H1 (cell line): ENCODE measurements around the gene TUBGCP3. TPM values are rescaled to one million over a fixed set of nuclear protein-coding genes. Genes with fewer than 3 reads are reported as not detected.

ENCODE experiments used
- CTCF ChIA-PET: fragments of 300-600 bp; sonication (Branson Sonifier 250); formaldehyde crosslinking; loops from one replicate; lab custom pipeline; 2021; ENCODE audit not compliant: partially characterized antibody; lab: Charles Lee
- POLR2A ChIA-PET: fragments of 300-600 bp; sonication (Branson Sonifier 250); formaldehyde crosslinking; loops from one replicate; lab custom pipeline; 2021; ENCODE audit warnings: inconsistent platforms; ENCODE audit not compliant: partially characterized antibody; lab: Charles Lee
- DNase-seq, 2 experiments: peaks; one replicate each; pipeline versions ENCODE4 v3.0.0 to v3.0.0-alpha.2; 2010 to 2022; ENCODE audit warnings: low spot score in 2 of 2, low read depth in 1 of 2, mixed read lengths in 1 of 2
- FAIRE-seq: peaks from 2 replicates; lab custom pipeline; 2011; peaks lifted over from hg19 to GRCh38; lab: Jason Lieb, UNC
- H2AFZ ChIP-seq: 2 replicates; pipeline ENCODE4 v1.8.1; 2012; ENCODE audit warnings: low read length, inconsistent platforms
- H2AK5ac ChIP-seq: 2 replicates; pipeline ENCODE4 v1.6.1; 2013; ENCODE audit warnings: low read depth, low read length
- H2BK120ac ChIP-seq: replicated peaks from 2 replicates; pipeline ENCODE3; 2013; ENCODE audit warnings: low read depth, low read length, inconsistent platforms
- H2BK12ac ChIP-seq: 2 replicates; pipeline ENCODE4 v1.6.1; 2013; ENCODE audit warnings: low read depth, low read length
- H2BK15ac ChIP-seq: 2 replicates; pipeline ENCODE4 v1.6.1; 2013; ENCODE audit warnings: low read length
- H2BK20ac ChIP-seq: 2 replicates; pipeline ENCODE4 v1.6.1; 2013; ENCODE audit warnings: low read length
- H2BK5ac ChIP-seq: 2 replicates; pipeline ENCODE4 v1.6.1; 2013; ENCODE audit warnings: low read depth, low read length
- H3K14ac ChIP-seq: 2 replicates; pipeline ENCODE4 v1.6.1; 2013; ENCODE audit warnings: inconsistent platforms; ENCODE audit not compliant: insufficient read length
- H3K18ac ChIP-seq: 2 replicates; pipeline ENCODE4 v1.6.1; 2013; ENCODE audit warnings: low read length; ENCODE audit errors: extremely low read depth
- H3K23ac ChIP-seq: 2 replicates; pipeline ENCODE4 v1.6.1; 2013; ENCODE audit warnings: inconsistent platforms; ENCODE audit not compliant: insufficient read length
- H3K23me2 ChIP-seq: 2 replicates; pipeline ENCODE4 v1.6.1; 2013; ENCODE audit warnings: low read depth, low read length
- H3K27ac ChIP-seq: 2 replicates; pipeline ENCODE4 v1.6.1; 2011; ENCODE audit warnings: low read depth, low read length, inconsistent platforms
- H3K27me3 ChIP-seq, 4 experiments: replicated peaks in 1 of 4; 1 replicate in 1 of 4; 2 replicates in 3 of 4; pipeline versions ENCODE4 v1.6.1 to v1.8.1; 2011 to 2013; ENCODE audit warnings: low read length in 3 of 4, mild to moderate bottlenecking in 3 of 4, inconsistent platforms in 2 of 4, mixed read lengths in 2 of 4, moderate library complexity in 1 of 4; ENCODE audit not compliant: control insufficient read depth in 3 of 4, insufficient read depth in 3 of 4; ENCODE audit errors: extremely low read depth in 1 of 4
- H3K36me3 ChIP-seq, 4 experiments: 2 replicates each; pipeline versions ENCODE4 v1.6.1 to v1.8.1; 2011 to 2013; ENCODE audit warnings: mild to moderate bottlenecking in 4 of 4, low read length in 3 of 4, moderate library complexity in 2 of 4, control low read depth in 1 of 4, inconsistent platforms in 1 of 4; ENCODE audit not compliant: insufficient read depth in 4 of 4, control insufficient read depth in 2 of 4
- H3K4ac ChIP-seq: replicated peaks from 2 replicates; pipeline ENCODE3; 2013; ENCODE audit warnings: low read length, low read depth, mixed read lengths, inconsistent platforms; ENCODE audit not compliant: insufficient read length
- H3K4me1 ChIP-seq, 4 experiments: replicated peaks in 1 of 4; 1 replicate in 1 of 4; 2 replicates in 3 of 4; pipeline versions ENCODE4 v1.6.1 to v1.8.1; 2011 to 2013; ENCODE audit warnings: low read length in 3 of 4, inconsistent platforms in 2 of 4, mixed read lengths in 1 of 4; ENCODE audit not compliant: insufficient read depth in 4 of 4, control insufficient read depth in 3 of 4
- H3K4me2 ChIP-seq, 2 experiments: 2 replicates each; pipeline versions ENCODE4 v1.6.1 to v1.8.1; 2011 to 2013; ENCODE audit warnings: low read depth in 2 of 2, low read length in 2 of 2, control low read depth in 1 of 2, inconsistent platforms in 1 of 2, mild to moderate bottlenecking in 1 of 2; ENCODE audit not compliant: insufficient read depth in 1 of 2
- H3K4me3 ChIP-seq, 4 experiments: fragments of 200-600, 300-600 bp in 1 of 4; sonication (generic), shearing (Covaris generic), sonication (Bioruptor Twin) in 1 of 4; 2 replicates each; pipeline versions ENCODE4 v1.5.1 to v1.8.1; 2011 to 2016; ENCODE audit warnings: low read length in 4 of 4, low read depth in 3 of 4, control low read depth in 2 of 4, inconsistent platforms in 2 of 4, mild to moderate bottlenecking in 2 of 4, mixed read lengths in 1 of 4, moderate library complexity in 1 of 4; ENCODE audit not compliant: insufficient read depth in 2 of 4; ENCODE audit errors: extremely low read depth in 1 of 4
- H3K56ac ChIP-seq: replicated peaks from 2 replicates; pipeline ENCODE3; 2013; ENCODE audit warnings: low read depth, mild to moderate bottlenecking, mixed read lengths, low read length, inconsistent platforms; ENCODE audit not compliant: insufficient read length
- H3K79me1 ChIP-seq: 2 replicates; pipeline ENCODE4 v1.6.1; 2013; ENCODE audit warnings: low read depth, low read length, control low read depth
- H3K79me2 ChIP-seq, 2 experiments: 2 replicates each; pipeline versions ENCODE4 v1.6.1 to v1.8.1; 2012 to 2013; ENCODE audit warnings: low read length in 2 of 2, mild to moderate bottlenecking in 2 of 2, inconsistent platforms in 1 of 2; ENCODE audit not compliant: insufficient read depth in 2 of 2, control insufficient read depth in 1 of 2
- H3K9ac ChIP-seq, 4 experiments: replicated peaks in 1 of 4; 1 replicate in 1 of 4; 2 replicates in 3 of 4; pipeline versions ENCODE4 v1.6.1 to v1.8.1; 2011 to 2013; ENCODE audit warnings: low read depth in 3 of 4, low read length in 3 of 4, control low read depth in 2 of 4, mild to moderate bottlenecking in 2 of 4, moderate library complexity in 2 of 4, inconsistent platforms in 1 of 4; ENCODE audit errors: extremely low read depth in 1 of 4
- H3K9me3 ChIP-seq, 2 experiments: 2 replicates each; pipeline versions ENCODE4 v1.6.1 to v1.8.1; 2012 to 2013; ENCODE audit warnings: mild to moderate bottlenecking in 2 of 2, moderate library complexity in 2 of 2, control low read depth in 1 of 2, inconsistent platforms in 1 of 2, low read depth in 1 of 2, low read length in 1 of 2, mixed read lengths in 1 of 2; ENCODE audit not compliant: insufficient read depth in 2 of 2
- H4K20me1 ChIP-seq, 2 experiments: replicated peaks in 1 of 2; 2 replicates each; pipeline versions ENCODE3 to v1.8.1; 2011 to 2013; ENCODE audit warnings: inconsistent platforms in 2 of 2, low read length in 2 of 2, mild to moderate bottlenecking in 1 of 2; ENCODE audit not compliant: insufficient read depth in 2 of 2, control insufficient read depth in 1 of 2
- H4K5ac ChIP-seq: 2 replicates; pipeline ENCODE4 v1.6.1; 2013; ENCODE audit warnings: low read length, low read depth, mixed read lengths, inconsistent platforms; ENCODE audit not compliant: insufficient read length
- H4K8ac ChIP-seq: 2 replicates; pipeline ENCODE4 v1.8.0; 2013; ENCODE audit warnings: mild to moderate bottlenecking, moderate library complexity, low read length, inconsistent platforms; ENCODE audit not compliant: insufficient read depth; ENCODE audit errors: extremely low read depth
- H4K91ac ChIP-seq: replicated peaks from 2 replicates; pipeline ENCODE3; 2013; ENCODE audit warnings: low read length, mixed read lengths, inconsistent platforms; ENCODE audit not compliant: insufficient read length
- BRCA1 ChIP-seq: IDR thresholded peaks from 2 replicates; pipeline ENCODE4 v1.6.1; 2012; ENCODE audit warnings: low read depth, low read length, improper control_type of control experiment
- JUND ChIP-seq: IDR thresholded peaks from 2 replicates; pipeline ENCODE4 v1.6.1; 2011; ENCODE audit warnings: mild to moderate bottlenecking, improper control_type of control experiment, low read length
- KDM4A ChIP-seq: IDR thresholded peaks from one replicate; pipeline ENCODE4 v1.7.1; 2012; ENCODE audit warnings: low read depth, mild to moderate bottlenecking, moderate library complexity, low read length, inconsistent platforms; ENCODE audit not compliant: severe bottlenecking
- MAFK ChIP-seq: IDR thresholded peaks from 2 replicates; pipeline ENCODE4 v1.6.1; 2012; ENCODE audit warnings: low read depth, mild to moderate bottlenecking, improper control_type of control experiment, low read length
- NRF1 ChIP-seq: IDR thresholded peaks from 2 replicates; pipeline ENCODE4 v1.6.1; 2011; ENCODE audit warnings: mild to moderate bottlenecking, low read depth, low read length, improper control_type of control experiment
- TCF12 ChIP-seq: IDR thresholded peaks from 2 replicates; pipeline ENCODE4 v1.6.1; 2011; ENCODE audit warnings: low read depth, mild to moderate bottlenecking, low read length
- whole genome bisulfite sequencing, 2 experiments: shearing (Covaris generic) in 1 of 2; methylation state at CpG; one replicate each; pipeline versions ENCODE4 v1.1.6 to v1.1.7; 2013 to 2015; ENCODE audit warnings: low lambda C conversion rate in 2 of 2, mixed read lengths in 2 of 2, inconsistent platforms in 1 of 2, low coverage in 1 of 2, missing lambda C conversion rate in 1 of 2; ENCODE audit not compliant: insufficient replicate concordance in 2 of 2, insufficient coverage in 1 of 2, insufficient read length in 1 of 2; ENCODE audit errors: extremely low coverage in 1 of 2, missing lambda C conversion rate in 1 of 2; 5-methylcytosine and 5-hydroxymethylcytosine counted together
- polyA plus RNA-seq, 7 experiments: library from polyadenylated mRNA; depleted of rRNA in 3 of 7; stranded (reverse) in 5 of 7; unstranded in 2 of 7; fragments of >200 nt in 5 of 7; fragments of 200-250 nt in 2 of 7; gene quantifications; 1 replicate in 5 of 7; 2 replicates in 1 of 7; 4 replicates in 1 of 7; pipeline versions ENCODE4 v1.2.1 to v1.2.3, GENCODE V29; 2011 to 2013; ENCODE audit warnings: missing spikeins in 2 of 7, mixed read lengths in 2 of 7
- total RNA-seq: library from RNA; stranded (reverse); fragmentation: NEBNext Ultra II Directional; extraction: Animal tissue kit (Norgen Biotek cat#: 25700); gene quantifications from 2 replicates; pipeline ENCODE4 v1.2.1, GENCODE V29; 2021
- TF ChIP-seq, protein P1 (sequence below): IDR thresholded peaks from 2 replicates; pipeline ENCODE4 v1.6.1; 2012; ENCODE audit warnings: inconsistent platforms

Gene TUBGCP3
- total and polyA plus RNA-seq, 2 of the 8 experiments (the other 6 are each of a cell fraction or from before 2014, with no cell fraction given), result 27.0 to 31.7 TPM

DNA sequence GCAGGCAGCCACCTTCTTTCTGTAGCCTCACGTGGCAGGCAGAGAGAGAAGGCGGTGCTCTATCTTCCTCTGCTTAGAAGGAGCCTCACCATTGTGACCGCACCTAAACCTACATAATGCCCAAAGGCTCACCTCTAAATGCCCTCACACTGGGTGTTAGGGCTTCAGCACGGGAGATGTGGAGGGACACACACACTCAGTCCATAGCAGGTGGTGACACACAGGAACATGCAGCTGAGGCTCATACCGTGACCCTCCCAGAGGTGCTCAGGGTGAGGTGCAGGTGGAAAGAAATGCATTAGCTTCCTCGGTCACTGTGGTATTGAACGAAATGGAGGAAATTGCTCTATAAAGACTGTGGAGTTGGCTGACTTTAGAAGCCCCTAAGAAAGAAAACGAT lies 37.7 kb upstream of the TUBGCP3 start:
- Histone ChIP-seq H2AK5ac (no peak overlapping the region), H3K79me2 (no peaks in the 10 kb centered on the region), H2BK5ac (no peak overlapping the region), H3K9ac (no peak overlapping the region), H2BK15ac (no peak overlapping the region), H4K5ac (no peak overlapping the region), H3K9me3 (no peaks in the 10 kb centered on the region), H3K4me1 (no peaks in the 10 kb centered on the region), H3K18ac (no peak overlapping the region), H3K23ac (no peak overlapping the region), H4K8ac (no peak overlapping the region), H3K36me3 (no peaks in the 10 kb centered on the region), H2BK120ac (no peak overlapping the region), H3K27ac (no peak overlapping the region), H3K23me2 (no peaks in the 10 kb centered on the region), H3K79me1 (no peaks in the 10 kb centered on the region), H3K56ac (no peak overlapping the region), H2BK20ac (no peak overlapping the region), H3K4me3 (no peak overlapping the region), H2BK12ac (no peak overlapping the region), H3K4ac (no peak overlapping the region), H3K14ac (no peak overlapping the region), H4K91ac (no peak overlapping the region), H3K27me3 (no peaks in the 10 kb centered on the region), H2AFZ (no peak overlapping the region), H3K4me2 (no peak overlapping the region), H4K20me1 (no peaks in the 10 kb centered on the region)
- 79% methylated on average over 8 of the region's 8 CpGs; no CpG with 5 or more reads in 1 of the 2 experiments for WGBS, 2 experiments
- no peak for TF ChIP-seq BRCA1
- no peak for TF ChIP-seq MAFK
- no peak for TF ChIP-seq TCF12
- no peak for TF ChIP-seq JUND
- TF ChIP-seq, protein P1, sequence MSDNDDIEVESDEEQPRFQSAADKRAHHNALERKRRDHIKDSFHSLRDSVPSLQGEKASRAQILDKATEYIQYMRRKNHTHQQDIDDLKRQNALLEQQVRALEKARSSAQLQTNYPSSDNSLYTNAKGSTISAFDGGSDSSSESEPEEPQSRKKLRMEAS, result no peak
- TF ChIP-seq KDM4A, result no peak
- no peak for TF ChIP-seq NRF1
- POLR2A ChIA-PET, result no interaction called here
- no peak for DNase-seq
- FAIRE-seq, result no peak
- CTCF ChIA-PET, result interaction anchor here (0.7 to 2.5 kb wide), 5 partner anchors 11 to 112 kb away, joined by 3 to 7 read pairs (median 4); no protein-coding TSS in a partner anchor
